ENCODE results near the gene UBP1.

GRCh38 chr3:33428734-33429133 lies 11.5 kb downstream of the UBP1 start:
- TF ChIP-seq, protein P1, sequence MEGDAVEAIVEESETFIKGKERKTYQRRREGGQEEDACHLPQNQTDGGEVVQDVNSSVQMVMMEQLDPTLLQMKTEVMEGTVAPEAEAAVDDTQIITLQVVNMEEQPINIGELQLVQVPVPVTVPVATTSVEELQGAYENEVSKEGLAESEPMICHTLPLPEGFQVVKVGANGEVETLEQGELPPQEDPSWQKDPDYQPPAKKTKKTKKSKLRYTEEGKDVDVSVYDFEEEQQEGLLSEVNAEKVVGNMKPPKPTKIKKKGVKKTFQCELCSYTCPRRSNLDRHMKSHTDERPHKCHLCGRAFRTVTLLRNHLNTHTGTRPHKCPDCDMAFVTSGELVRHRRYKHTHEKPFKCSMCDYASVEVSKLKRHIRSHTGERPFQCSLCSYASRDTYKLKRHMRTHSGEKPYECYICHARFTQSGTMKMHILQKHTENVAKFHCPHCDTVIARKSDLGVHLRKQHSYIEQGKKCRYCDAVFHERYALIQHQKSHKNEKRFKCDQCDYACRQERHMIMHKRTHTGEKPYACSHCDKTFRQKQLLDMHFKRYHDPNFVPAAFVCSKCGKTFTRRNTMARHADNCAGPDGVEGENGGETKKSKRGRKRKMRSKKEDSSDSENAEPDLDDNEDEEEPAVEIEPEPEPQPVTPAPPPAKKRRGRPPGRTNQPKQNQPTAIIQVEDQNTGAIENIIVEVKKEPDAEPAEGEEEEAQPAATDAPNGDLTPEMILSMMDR (IDR thresholded peaks at IDR 0.05; ENCODE audit: low read depth, low read length) = no peak
- no peak for TF ChIP-seq EZH2phosphoT487 (IDR thresholded peaks at IDR 0.05; ENCODE audit: low read depth)
